Measurements from ENCODE around the gene TAS2R41.

DNA sequence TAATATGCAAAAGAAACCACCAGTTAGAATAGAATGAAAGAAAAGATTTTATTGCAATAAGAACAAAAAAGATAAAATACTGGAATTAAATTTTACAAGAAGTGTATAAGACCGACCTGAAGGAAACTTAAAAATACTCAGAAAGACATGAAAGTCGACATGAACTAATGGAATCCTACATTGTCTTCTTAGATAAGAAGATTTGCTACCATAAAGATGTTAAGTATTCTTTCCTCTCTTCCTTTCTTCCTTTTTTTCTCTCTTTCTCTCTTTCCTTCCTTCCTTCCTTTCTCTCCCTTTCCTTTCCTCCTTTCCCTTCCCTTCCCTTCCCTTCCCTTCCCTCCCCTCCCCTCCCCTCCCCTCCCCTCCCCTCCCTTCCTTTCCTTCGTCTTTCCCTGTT is 27.9 kb upstream of the TAS2R41 start:
- TF ChIP-seq, protein P1, sequence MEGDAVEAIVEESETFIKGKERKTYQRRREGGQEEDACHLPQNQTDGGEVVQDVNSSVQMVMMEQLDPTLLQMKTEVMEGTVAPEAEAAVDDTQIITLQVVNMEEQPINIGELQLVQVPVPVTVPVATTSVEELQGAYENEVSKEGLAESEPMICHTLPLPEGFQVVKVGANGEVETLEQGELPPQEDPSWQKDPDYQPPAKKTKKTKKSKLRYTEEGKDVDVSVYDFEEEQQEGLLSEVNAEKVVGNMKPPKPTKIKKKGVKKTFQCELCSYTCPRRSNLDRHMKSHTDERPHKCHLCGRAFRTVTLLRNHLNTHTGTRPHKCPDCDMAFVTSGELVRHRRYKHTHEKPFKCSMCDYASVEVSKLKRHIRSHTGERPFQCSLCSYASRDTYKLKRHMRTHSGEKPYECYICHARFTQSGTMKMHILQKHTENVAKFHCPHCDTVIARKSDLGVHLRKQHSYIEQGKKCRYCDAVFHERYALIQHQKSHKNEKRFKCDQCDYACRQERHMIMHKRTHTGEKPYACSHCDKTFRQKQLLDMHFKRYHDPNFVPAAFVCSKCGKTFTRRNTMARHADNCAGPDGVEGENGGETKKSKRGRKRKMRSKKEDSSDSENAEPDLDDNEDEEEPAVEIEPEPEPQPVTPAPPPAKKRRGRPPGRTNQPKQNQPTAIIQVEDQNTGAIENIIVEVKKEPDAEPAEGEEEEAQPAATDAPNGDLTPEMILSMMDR (IDR thresholded peaks at IDR 0.05; ENCODE audit: insufficient read depth, low read length, poor library complexity, severe bottlenecking), result no peak
- TF ChIP-seq EZH2phosphoT487 (conservative IDR thresholded peaks at IDR 0.05; ENCODE audit: low read length), result no peak
